SW 1271 (cell line): ENCODE results near the gene BBOF1.
A peak's percentile ranks its signal among the peaks of the same experiment; 100 is the strongest.

ENCODE experiments used
- DNase-seq, 2 experiments: peaks; one replicate each; lab custom pipeline; 2025; lab: John Stamatoyannopoulos, UW

The BBOF1 gene

DNA sequence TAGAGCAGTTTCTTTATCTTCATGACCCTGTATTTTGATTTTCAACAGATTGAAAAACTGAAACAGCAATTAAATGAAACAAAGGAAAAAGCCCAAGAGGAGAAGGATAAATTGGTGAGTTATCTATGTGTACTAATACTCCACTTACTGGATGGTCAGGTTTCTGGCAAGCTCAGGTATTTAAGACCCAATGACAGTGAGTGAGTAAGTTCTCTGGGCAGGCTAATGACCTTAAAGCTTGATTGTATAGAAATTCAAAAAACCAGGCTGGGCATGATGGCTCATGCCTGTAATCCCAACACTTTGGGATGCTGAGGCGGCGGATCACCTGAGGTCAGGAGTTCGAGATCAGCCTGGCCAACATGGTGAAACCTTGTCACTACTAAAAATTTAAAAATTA lies 10.0 kb downstream of the BBOF1 start:
- no peak for DNase-seq

DNA sequence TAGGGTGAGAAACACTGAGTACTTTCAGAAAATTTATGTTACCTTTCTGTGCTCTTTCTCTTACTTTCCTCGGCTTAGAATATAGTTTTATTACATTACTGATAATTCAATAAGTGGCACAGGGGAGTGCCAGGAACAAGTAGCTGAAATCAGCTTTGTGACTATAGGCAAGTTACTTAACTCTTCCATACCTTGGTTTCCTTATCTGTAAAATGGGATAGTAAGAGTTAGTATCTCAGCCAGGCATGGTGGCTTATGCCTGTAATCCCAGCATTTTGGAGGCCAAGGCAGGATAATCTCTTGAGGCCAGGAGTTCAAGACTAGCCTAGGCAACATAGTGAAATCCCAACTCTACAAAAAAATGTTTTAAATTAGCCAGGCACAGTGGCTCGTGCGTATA lies 15.4 kb downstream of the BBOF1 start:
- DNase-seq = no peak

DNA sequence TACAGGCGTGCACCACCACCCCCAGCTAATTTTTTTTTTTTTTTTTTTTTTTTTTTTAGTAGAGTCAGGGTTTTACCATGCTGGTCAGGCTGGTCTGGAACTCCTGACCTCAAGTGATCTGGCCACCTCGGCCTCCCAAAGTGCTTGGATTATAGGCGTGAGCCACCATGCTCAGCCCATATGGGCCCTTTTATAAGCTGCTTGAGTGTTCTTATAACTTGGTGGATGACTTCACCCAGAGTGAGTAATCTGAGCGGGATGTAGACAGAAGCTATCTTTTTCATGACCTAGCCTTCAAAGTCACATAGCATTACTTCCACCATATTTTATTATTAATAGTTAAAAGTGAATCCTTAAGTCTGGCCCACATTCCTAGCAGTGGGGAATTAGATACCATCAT lies 16.4 kb downstream of the BBOF1 start:
- DNase-seq = no peak

DNA sequence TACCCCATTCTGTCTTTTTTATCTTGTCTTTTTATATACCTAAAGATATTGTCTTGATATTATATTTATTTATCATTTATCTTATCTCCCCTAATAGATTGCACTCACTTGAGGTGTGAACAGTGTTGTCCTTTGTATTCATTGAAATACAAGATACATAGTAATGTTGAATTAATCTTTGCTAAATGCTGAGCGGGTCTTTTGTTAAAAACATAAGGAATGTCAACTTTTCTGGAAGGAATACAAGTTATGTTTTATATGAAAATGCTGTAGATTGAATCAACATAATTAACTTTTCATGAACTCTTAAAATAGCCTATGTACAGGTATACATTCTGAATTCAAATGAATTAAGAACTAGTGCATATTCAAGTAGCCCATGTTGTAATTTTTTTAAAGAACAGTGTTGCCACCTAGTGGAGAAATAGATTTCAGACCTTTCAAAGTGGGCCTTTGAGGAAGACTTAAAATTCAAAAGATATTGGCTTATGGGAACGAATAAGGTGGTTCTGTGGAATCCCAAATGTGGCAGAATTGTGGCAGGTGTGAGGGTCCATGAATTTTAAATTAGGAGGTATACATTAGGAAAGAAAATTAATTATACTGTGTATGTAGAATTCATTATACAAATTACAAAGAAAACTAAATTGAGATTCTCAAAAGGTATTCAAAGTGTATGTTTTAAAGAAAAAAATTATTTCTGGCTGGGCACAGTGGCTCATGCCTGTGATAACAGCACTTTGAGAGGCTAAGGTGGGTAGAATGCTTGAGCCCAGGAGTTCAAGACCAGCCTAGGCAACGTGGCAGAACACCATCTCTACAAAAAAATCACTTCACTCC lies 19.1 kb downstream of the BBOF1 start:
- DNase-seq = peak; percentile 10 to 60

DNA sequence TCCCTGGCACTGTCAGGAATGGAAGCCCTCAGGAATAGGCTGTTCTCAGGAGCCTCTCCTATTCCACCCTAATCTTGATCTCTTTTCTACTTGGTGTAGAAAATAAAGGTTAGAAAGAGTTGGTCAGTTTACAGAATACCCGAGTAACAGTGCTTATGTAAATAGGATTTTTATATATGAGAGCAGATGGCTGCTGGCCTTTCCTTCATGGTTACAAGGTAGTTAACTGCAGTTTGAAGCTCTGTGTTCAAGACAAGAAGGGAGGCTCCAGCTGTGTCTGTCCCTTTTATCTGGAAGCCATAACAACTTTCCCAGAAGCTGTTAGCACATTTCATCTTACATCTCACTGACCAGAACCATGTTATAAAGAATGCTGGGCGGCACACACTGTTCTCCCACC lies 23.1 kb downstream of the BBOF1 start:
- no peak for DNase-seq

DNA sequence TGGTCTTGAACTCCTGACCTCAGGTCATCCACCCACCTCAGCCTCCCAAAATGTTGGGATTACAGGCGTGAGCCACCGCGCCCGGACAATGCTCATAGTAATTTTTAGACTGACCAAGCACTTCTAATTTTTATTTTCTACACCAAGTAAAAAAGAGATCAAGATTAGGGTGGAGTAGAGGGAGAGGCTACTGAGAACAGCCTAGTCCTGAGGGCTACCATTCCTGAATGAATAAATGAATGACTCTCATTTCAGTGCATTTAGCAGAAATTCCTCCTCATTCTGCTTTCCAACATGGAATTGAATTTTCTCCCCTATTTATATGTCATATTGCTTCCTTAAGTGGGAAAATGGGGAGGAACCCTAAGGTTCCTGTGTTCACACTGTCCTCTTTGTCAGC lies 26.4 kb downstream of the BBOF1 start:
- no peak for DNase-seq

DNA sequence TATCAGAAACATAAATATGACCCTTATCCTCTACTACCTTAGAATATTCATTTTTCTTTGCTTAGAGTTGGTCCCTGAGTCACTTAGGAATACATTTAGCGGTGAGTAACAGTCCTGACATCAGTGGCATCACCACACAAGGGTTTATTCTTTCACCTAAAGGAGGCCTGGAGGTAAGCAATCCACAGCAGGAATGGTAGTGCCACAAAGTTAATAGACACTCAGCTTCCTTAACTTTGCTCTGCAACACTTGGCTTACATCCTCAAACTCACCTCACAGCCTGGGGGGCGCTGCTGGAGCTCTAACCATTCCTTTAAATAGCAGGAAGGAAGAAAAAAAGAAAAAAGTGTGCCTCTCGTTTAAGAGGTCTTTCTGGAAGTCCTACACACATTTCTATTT lies 29.1 kb downstream of the BBOF1 start:
- no peak for DNase-seq

DNA sequence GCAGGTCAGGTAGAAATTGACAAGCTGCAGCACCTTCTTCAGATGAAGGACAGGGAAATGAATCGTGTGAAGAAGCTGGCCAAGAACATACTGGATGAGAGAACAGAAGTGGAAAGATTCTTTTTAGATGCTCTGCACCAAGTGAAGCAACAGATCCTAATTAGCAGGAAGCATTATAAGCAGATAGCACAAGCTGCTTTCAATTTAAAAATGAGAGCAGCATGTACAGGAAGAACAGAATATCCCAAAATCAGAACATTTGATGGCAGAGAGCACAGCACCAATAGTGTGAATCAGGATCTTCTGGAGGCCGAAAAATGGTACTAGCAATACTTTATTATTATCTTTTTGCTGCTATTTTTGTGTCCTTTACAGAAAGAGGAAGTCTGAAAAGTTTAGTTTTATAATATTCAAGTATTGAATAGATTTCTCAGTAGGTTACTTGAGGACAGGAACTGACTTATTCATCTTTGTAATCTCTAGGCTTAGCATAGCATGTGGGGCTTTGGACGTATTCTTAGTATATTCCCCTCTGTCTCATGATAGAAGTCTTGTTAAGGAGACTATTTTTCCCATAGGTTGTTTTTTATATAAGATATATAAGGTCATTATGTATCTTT lies 30.8 kb downstream of the BBOF1 start:
- no peak for DNase-seq

DNA sequence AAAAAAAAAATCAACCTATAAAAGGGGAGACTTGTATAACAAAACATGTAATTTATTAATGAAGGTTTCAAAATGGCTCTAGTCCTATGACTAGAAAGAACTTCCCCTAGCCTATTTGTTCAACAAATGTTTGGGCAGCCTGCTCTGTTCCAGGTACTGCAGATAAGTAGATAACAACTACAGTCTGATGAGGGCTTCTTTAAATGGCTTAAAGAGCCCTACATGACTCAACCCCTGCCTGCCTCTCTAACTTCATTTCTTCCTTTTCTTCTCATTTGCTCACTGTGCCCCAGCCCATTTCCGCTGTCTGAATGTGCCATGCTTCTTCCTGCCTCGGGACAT lies 43.6 kb downstream of the BBOF1 start:
- DNase-seq = no peak

DNA sequence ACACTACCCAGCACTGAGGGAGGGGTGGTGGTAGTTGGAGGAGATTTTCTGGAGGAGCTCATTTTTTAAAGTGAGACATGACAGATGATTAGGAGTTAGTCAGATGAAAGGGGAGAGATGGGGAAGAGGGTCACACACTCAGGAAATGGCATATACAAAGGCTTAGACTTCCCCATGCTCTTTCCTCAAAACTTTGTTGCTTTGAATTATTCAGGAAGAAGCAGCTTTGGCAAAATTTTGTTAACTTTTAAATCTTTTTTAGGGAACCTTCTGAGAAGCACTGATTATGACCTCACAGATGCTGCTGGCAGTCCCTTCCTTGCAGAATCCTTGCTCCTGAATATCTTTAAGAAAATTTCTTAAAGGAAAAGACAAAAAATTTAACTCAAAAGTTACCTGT lies 45.3 kb downstream of the BBOF1 start:
- no peak for DNase-seq

DNA sequence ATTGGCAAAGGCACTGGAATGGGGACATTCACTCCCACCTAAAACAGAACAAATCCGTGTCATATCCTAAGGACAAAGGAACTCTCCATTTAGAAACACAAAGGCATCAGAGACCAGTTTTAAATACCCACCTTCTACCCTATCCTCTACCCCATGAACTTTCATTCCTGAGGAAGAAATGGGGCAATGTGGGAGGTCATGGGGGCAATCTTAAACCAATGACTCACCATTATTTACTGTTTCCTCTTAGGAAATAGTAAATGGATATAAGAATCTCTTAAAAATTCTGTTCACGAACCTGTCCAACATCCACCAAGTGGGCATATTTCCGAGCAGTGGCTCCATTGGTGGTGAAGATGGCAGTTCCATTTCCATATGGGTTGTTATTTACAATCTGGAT lies 45.7 kb downstream of the BBOF1 start:
- DNase-seq = no peak

DNA sequence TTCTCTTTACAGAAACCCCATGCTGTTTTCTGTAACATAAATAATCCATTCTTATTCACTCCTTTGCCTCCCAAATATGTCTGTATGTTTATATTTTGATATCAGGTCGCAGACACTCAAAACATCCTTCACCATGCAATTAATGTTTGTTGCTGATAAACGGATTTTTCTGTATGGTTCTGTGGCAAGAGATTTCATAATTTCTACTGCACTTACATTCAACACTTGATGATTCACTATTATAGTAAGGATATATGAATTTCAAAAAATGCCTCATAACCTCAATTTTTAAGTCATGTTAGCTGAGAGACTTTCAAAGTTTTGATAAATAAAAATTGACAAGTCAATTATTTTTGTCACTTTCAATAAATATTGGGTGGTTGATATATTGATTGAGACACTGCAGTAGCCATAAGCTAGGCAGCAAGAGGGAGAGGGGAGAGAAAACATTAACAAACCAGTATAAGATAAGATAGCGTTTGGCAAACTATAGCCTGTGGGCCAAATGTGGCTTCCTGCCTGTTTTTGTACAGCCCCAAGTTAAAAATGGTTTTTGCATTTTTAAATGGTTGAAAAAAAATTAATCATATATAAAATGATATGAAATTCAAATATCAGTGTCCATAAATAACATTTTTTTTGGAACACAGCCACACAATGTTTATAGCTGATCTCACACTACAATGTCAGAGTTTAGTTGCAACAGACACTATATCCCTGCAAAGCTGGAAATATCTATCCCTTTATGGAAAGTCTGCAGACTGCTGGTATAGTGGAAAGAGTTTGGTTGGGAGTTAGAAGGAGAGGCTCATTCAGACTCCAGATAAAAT lies 46.8 kb downstream of the BBOF1 start:
- no peak for DNase-seq

DNA sequence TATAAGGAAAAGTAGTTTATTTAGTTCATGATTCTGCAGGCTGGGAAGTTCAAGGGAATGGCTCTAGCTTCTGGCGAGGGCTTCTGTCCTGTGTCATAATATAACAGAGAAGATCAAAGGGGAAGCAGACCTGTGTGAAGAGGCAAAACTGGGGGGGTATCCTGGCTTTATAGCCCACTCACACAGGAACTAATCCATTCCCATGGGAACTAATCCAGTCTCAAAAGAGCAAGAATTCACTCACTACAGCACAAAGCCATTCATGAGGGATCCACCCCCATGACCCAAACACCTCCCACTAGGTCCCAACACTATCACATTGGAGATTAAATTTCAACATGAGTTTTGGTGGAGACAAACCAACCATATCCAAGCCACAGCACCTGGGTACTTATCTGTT lies 58.3 kb downstream of the BBOF1 start:
- DNase-seq = no peak

DNA sequence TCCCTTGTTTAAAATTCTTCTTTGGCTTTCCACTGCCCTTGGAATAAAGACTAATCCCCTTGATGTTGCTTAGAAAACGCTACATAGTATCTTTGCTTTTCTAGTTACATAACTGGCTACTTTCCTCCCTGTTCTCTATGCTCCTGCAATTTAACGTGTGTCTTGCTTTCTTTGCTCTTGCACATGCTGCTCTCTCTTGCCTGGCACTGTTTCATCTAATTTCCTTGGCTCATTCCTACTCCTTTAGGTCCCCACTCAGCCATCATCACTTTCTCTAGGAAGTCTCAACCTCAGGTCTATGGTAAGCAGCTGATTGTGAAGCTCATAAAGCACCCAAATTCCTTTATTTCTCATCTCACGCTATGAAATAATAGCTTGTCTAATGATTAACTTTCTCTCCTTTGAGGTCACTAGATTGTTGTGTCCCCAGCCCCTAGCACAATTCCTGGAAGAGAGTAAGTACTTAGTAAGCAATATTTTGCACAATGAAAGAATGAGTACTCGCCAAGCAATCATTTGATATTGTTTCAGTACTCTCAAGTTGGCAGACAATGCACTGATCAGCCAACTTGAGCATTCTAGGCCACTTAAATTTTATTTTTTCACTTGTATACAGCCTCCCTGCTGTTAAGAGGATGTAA lies 61.8 kb downstream of the BBOF1 start:
- DNase-seq = no peak

DNA sequence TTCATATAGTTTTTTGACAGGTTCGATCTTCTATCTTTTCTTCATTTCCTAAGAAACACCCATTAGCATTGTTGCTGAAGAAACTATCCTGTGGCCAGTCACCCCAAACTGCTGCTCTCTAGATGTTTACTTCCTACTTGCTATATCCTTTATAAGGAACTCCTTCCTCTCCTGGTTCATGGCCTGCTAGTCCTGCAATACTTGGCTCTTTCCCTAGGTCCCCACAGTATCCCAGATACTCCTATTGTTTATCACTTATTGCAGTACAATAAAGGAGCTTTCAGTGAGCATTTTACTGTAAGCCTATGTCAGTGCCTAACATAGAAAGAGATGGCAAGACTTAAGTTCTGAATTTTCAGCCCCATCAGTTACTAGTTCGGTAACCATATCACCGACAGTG lies 62.3 kb downstream of the BBOF1 start:
- DNase-seq = no peak

DNA sequence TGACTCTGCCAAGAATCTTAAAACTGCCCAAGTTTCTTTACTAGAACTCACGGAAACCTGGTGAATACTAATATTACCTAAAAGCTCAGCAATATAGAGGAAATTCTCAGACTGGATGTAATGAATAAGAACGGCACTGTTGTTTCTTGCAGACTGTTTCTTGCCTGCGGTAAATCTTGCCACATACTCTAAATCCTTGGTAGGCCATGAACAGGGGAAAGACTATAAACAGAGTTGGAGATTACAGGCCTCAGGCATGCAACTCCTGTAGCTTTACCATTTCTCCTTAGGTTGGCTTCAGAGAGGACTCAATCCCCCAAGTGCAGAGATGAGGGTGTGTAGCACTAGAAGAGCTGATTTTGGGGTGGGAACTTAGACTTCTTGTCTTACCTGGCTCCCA lies 64.0 kb downstream of the BBOF1 start:
- DNase-seq = no peak

DNA sequence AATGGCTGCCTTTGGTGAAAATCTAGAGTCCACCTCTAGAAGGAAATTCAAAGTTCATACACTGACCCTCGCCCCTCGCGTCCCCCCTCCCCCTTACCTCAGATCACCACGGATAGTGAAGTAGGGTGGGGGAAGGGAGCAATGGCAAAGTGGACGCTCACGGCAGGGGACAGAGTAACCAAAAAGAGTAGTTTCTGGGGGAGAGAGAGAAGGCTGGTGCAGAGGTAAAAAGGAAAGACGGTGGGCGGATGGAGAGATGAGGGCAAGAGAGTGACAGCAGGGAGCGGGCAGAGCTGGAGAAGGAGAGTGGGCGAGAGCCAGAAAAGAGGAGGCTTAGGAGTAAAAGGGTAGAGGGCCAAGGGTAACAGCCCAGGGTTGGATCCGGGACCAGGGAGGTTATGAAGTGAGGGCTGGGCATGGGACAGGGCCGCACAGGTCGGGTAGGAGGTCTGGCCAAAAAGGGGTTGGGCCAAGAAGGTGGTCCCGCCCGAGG lies 64.7 kb downstream of the BBOF1 start:
- DNase-seq = peak in 1 of 2 experiments; percentile 42

DNA sequence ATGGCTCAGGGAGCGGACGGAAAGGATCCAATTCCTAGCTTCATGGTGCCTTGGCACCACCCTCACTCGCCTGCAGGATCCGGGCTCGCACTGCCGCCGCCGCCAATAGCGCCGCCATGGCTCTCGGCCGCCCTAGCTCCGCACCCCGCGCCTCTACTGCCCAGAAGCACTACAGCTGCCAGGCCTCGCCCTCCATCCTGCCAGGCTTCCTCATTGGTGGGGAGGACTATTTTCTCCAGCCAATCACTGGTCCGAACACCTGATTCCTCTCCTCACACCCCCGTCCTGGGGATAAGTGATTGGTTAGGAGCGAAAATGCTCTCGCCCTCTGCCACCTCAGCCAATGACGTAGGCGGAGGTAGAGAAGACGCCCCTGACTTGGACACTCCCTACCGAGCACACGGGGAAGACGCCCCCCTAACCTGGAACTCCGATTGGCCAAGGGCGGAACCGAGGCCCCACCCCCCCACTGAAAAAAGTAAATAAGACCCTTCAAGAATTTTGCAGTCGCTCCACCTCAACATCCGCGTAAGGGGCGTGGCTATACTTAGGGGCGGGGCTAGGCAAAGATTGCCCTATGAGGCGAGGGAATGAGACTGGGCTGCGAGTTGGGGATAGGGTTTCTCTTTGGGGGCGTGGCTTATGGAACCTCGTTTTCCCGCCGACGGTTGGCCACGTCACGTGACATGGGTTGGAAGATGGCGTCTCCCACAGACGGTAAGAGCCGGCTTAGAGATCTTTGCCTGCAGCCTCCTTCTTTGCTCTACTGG lies 65.3 kb downstream of the BBOF1 start, which contains the start of the genes ALDH6A1 and LIN52:
ALDH6A1 (minus strand) TSS at position 177 of the 770 bp plus-strand sequence; CDS start at position 118, 59 bp downstream.
LIN52 (plus strand) TSS at position 680 of the 770 bp plus-strand sequence; CDS start at position 699, 19 bp downstream.
- DNase-seq = peak; percentile 100

DNA sequence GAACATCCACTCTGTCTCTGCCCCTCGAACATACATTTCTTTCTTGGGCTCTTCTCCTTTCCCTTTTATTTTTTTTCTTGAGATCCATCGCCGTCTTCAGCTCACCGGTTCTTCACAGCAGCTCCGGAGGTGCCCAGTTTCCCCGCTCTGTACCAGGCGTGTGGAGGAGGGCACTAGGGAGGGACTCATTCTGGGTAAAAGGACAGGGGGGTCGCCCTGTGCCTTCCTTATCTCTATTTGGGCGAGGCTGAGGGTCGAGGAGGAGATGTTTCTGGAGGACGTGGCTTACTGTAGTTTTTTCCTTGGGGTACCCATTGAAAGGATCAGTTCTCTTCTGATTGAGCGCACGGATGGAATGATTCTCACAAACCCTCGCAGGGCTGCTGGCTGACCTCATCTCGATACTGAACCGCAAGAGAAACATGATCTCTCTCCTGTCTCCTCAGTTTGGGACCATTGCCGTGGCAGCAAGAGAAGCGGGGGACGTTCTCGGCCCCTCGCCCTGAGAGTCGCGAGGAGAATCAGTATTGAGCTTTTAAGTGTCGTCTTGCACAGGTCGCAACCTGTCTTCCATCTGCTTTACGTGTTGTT lies 66.0 kb downstream of the BBOF1 start:
- DNase-seq = peak in 1 of 2 experiments; percentile 38

DNA sequence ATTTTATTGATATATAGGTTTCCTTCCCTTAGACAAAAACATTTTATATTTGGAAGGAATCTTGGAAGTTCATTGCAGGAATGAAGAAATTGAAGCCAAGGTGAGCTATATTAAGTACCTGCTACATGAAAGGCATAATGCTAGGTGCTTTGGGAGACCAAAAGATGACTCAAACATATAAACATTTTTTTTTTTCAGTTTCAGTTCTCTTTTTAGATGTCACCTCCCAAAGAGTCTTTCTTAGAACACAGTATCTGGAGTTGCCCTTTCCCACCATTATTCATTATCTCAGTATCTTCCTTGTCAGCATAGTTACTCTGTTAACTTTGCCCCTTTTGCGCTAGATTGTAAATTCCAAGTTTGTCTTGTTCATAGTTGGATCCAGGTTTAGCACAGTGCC lies 66.7 kb downstream of the BBOF1 start:
- DNase-seq = no peak
